NCI-H2196 (cell line): ENCODE data around the gene ZNF578.
"Not testable (repeated sequence)": the region's sequence is repeated elsewhere in the genome, so short reads cannot be mapped to it uniquely, and the experiment has no call there.

Experiments used
- DNase-seq: peaks from one replicate; lab custom pipeline; 2025; ENCODE audit not compliant: unreplicated experiment; lab: John Stamatoyannopoulos, UW

ZNF578 gene

DNA sequence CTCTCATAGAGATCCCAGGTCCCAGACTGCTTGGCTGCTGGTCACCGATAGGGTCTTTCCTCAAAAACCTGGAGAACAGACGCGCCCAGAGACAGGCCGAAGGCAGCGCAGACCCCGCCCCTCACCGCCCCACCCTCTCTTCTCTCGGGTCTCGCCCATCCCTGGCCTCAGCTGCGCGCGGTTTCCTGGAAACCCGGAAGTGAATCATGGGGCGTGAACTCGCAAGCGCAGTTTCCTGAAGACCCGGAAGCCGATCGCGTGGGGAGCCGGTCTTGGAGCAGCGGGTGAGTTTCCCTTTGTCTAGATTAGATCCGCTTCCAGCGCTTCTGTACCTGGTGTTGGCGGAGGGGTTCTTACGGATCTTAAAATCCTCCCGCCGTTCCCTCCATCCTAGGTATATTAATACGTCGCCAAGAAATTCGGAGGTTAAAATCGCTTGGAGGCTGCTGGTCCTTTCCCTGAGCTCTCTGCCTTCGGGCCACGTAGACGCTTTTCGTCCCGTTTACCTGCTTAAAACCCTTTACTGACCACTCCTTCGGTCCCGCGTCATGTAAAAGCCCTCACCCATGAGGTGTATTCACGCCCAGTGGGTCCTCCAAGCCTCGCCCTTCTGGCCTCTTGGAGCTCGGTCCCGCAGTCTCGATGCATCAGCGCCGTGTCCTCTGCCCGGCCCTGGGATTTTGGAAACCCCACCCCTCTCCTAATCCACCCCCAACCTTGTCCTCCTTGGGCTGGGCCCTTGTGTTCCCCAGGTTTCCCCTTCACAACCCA, at the start of gene ZNF578:
TSS of gene ZNF578 (plus strand) at position 230 of the 771 bp plus-strand sequence. CDS start 48,293 bp downstream, outside the sequence.
- no peak for DNase-seq

DNA sequence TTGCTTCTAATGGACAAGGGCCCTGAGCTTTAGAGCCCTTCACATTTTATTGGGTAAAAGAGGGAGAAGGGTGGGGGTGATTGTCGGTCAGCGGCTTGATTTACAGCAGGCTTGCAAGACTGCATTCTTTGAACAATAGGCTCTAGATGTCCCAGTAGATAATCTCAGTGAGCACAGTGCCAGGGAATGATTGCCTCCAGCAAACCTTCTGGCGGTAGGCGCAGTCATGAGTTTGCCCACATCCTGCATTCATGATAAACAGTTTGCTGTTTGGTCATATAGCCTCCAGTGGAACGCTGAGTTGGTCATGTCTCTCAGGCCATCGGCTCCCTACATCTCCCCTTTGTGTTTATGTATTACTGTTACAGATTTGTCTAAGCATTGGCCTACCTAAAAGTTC, 43.1 kb upstream of the ZNF578 start:
- no peak for DNase-seq

DNA sequence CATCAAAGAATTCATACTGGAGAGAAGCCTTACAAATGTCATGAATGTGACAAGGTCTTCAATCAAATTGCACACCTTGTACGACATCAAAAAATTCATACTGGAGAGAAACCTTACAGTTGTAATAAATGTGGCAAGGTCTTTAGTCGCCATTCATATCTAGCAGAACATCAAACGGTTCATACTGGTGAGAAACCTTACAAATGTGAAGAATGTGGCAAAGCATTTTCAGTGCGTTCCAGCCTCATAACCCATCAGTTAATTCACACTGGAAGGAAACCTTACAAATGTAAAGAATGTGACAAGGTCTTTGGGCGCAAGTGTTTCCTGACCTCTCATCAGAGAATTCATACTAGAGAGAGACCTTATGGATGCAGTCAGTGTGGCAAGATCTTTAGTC, 37.6 kb upstream of the ZNF578 start:
- DNase-seq = no peak

DNA sequence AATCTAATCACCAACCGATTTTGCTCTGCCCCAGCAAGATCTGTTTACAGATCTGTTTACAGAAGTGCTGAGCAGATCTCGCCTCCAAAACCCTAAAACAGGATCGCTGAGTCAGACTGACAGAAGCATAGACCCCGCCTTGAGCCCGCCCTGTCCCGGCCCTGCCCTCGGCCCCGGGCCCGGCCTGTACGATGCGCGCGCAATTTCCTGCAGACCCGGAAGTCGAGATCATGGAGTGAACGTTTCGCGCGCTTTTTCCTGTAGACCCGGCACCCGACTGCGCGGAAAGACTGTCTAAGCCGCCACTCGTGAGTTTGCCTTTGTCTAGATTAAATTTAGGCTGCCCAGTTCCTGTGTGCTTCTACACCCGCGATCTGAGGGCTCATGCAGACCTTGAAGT, 24.4 kb upstream of the ZNF578 start, which contains the start of gene ZNF534:
TSS of gene ZNF534 (plus strand) at position 212 of the 400 bp plus-strand sequence. CDS start 2,327 bp downstream, outside the sequence.
- DNase-seq = no peak

DNA sequence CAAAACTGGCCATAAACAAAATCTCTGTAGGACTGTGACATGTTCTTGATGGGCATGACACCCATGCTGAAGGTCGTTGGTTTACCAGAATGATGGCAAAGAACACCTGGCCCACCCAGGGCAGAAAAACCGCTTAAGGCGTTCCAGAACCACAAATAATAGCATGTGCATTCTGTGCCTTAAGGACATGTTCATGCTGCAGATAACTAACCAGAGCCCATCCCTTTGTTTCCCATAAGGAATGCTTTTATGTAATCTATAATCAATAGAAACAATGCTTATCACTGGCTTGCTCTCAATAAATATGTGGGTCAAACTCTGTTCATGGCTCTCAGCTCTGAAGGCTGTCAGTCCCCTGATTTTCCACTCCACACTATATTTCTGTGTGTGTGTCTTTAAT, 11.2 kb upstream of the ZNF578 start:
- DNase-seq = no peak

DNA sequence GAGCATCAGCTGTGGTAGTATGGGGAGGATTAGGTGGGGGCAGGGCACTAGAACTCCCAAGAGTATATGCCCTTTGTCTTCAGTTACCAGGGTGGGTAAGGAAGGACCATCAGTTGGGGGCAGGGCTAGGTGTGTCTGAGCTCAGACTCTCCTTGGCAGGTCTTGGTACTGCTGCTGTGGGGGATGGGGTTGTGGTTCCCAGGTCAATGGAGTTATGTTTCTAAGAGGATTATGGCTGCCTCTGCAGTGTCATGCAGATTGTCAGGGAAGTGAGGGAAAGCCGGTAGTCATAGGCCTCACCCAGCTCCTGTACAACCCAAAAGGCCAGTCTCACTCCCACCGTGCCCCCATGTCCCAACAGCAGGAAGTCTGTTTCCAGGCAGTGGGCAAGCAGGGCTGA, 8.8 kb upstream of the ZNF578 start:
- no peak for DNase-seq

DNA sequence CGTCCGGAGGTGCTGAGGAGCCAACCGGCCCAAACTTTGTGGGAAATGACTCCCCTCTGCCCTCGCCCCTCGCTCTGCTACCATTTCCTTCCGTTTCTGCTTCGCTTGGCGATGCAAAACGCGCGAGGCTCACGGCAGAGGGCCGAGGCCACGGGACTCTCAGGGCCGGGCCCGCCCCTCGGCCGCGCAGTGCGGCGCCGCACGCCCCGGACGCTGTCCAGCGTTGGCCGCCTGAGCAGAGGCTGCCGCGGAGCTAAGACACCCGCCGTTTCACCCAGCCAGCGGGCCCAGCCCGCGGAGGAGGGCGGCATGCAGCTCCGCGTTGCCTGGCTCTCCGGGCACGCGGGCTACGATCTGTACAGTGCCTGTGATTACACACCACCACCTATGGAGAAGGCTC, 2.1 kb upstream of the ZNF578 start:
- DNase-seq = no peak

DNA sequence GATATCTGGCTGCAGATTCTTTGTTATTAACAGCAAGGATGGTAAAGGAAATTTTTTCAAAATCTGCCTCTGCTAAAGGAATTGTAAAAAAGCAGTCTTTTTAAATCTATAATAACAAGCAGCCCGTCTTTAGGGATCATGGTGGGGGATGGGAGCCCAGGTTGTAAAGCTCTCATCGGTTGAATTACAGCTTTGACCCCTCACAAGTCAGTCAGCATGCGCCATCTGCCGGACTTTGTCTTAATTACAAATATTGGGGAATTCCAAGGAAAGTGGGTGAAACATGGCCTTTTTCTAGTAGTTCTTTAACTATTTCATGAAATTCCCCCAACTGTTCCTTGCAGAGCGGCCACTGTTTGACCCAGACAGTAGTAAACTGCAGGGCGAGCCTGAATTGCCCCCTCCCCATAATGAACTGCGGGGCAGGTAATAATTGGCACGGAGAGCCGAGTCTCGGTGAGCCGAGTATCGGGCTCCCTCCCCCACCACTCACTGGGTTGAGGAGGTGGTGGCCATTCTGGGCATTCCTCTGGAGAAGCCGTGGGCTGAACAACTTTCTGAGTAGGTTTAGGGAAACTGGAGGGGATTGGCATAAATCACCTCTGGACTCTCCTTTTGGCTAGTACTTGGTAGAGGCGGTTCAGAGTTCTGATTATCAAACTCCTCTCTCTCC, 11.6 kb downstream of the ZNF578 start:
- no peak for DNase-seq

DNA sequence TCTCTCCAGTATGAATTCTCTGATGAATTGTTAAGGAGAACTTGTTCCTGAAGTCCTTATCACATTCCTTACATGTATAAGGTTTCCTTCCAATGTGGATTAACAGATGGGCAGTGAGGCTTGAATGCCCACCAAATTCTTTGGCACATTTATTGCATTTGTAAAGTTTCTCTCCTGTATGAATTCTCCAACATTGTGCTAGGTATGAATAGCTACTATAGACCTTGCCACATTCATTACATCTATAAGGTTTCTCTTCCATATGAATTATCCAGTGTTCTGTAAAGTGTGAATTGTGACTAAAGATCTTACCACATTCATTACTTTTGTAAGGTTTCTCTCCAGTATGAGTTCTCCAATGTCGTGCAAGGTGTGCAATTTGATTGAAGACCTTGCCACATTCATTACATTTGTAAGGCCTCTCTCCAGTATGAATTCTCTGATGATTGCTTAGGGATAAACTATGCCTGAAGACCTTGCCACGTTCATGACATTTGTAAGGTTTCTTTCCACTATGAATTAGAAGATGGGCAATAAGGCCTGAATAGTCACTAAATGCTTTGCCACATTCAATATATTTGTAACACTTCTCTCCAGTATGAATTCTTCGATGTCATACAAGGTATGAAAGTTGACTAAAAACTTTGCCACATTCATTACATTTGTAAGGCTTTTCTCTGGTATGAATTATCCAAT, 20.4 kb downstream of the ZNF578 start:
- DNase-seq = no peak

DNA sequence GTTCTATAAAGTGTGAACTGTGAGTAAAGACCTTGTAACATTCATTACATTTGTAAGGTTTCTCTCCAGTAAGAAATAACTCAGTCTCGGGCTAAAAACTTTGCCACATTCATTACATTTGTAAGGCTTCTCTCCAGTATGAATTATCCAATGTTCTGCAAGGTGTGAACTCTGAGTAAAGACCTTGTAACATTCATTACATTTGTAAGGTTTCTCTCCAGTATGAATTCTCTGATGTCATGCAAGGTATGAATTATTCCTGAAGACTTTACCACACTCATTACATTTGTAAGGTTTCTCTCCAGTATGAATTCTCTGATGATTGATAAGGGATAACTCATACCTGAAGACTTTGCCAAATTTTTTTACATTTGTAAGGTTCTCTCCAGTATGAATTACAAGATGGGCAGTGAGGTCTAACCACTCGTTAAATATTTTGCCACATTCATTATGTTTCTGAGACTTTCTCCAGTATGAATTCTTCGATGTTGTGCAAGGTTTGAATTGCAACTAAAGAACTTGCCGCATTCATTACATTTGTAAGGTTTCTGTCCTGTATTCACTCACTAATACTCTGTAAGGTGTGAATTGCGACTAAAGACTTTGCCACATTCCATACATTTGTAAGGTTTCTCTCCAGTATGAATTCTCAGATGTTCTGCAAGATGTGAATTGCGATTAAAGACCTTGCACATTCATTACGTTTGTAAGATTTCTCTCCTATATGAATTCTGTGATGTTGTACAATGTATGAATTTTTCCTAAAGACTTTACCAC, 21.2 kb downstream of the ZNF578 start:
- DNase-seq = no peak

DNA sequence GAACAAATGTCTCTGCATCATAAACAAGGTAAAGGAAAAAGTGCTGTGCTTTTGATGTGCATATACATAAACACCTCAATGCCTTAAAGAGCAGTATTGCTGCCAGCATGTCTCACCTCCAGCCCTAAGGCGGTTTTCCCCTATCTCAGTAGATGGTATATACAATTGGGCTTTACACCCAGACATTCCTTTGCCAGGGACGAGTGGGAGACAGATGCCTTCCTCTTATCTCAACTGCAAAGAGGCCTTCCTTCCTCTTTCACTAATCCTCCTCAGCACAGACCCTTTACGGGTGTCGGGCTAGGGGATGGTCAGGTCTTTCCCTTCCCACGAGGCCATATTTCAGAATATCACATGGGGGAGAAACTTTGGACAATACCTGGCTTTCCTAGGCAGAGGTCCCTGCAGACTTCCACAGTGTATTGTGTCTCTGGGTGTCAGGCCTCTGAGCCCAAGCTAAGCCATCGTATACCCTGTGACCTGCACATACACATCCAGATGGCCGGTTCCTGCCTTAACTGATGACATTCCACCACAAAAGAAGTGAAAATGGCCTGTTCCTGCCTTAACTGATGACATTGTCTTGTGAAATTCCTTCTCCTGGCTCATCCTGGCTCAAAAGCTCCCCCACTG, 30.9 kb downstream of the ZNF578 start:
- DNase-seq = not testable (repeated sequence)

DNA sequence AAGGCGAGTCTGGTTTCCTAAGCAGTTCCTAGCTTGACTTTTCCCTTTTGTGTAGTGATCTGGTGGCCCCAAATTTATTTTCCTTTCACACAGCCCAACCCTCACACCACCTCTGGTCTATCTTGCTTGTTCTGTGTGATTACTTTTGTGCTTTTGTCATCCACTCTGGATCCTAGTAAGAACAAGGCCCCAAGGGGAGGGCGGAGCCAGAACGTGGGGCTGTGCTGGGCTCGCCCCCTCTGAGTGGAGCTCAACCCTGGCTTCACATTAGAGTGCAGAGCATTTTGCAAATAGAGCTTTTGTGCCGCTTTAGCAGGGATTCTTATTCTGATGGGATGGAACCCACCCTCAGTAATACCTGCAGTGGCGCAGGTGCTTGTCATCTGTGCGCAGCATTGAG, 31.7 kb downstream of the ZNF578 start:
- DNase-seq = not testable (repeated sequence)

DNA sequence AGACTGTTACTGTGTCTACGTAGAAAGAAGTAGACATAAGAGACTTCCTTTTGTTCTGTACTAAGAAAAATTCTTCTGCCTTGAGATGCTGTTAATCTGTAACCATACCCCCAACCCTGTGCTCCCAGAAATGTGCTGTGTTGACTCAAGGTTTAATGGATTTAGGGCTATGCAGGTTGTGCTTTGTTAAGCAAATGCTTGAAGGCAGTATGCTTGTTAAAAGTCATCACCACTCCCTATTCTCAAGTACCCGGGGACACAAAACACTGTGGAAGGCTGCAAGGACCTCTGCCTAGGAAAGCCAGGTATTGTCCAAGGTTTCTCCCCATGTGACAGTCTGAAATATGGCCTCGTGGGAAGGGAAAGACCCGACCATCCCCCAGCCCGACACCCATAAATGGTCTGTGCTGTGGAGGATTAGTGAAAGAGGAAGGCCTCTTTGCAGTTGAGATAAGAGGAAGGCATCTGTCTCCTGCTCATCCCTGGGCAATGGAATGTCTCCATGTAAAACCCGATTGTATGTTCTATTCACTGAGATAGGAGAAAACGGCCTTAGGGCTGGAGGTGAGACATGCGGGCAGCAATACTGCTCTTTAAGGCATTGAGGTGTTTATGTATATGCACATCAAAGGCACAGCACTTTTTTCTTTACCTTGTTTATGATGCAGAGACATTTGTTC, 32.3 kb downstream of the ZNF578 start:
- not testable (repeated sequence) for DNase-seq

DNA sequence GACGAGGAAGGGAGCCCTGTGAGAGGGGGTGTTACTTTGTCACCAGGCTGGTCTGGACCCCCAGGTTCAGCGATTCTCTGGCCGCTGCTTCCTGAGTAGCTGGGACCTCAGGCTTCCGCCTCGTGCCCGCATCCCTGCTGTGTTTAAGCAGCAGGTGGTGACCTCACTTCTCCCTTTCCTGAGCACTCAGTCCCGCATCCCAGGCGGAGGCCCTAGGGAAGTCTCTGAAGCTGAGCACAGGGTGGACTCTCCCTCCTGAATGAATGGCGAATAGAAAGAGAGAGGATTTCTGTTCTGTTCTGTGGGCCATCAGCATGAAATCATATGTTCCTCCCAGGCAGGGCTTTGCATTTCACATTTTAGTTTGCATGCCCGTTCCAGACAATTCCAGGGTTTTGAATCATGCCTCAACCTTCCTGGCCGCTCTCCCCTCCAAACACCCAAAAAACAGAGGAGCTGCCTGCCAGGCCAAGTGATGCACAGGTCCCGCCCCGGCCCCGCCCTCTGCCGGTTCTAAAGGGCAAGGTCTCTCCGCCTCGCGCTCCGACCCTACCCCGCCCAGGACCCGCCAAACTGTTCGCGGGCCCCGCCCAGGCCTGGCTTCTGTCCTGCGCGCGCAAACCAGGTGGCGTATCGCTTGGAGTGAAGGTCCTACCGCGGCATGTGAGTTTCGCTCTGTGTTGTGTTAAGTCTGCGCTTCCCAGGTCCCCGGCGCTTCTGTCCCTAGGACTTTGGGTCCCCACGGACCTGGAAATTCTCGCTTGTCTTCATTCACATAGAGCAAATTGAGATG, 39.0 kb downstream of the ZNF578 start:
- DNase-seq = no peak

DNA sequence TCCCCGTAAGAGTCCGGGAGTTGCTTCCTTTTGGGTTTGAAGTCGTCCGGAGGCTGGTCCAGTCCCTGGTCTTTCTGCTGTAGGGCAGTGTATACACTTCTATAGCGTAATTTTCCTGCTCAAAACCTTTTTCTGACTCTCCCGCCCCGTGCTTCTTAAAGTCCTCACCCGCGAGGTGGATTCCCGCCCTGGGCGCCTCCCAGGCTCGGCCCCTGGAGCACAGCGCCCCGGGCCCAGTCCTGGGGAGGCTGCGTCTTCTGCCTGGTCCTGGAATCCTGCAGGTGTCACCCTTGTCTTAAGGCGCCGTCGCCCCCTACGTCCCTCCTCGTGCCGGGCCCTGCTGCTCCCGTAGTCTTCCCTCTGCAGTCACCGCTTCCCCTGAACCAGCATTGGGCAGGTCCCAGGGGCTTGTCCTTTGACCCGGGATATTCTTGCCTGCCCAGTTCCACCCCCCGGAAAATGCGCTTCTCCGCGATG, 39.7 kb downstream of the ZNF578 start:
- DNase-seq = no peak

DNA sequence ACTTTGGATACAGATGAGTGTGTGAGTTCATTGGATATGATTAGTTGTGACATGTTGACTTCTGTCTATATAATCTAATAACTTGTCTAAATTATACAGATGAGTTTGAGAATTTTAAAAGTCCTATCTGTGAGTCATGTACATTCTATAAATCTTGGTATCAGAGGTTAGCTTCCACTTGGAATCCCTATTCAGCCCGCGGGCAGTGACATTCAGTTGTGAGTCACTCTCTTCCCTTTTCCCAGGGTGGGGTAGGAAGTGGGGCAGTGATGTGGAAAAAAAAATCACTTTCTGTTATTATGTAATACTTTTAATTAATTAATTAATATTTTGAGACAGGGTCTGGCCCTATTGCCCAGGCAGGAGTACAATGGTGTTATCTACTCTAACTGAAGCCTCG, 41.2 kb downstream of the ZNF578 start:
- no peak for DNase-seq

DNA sequence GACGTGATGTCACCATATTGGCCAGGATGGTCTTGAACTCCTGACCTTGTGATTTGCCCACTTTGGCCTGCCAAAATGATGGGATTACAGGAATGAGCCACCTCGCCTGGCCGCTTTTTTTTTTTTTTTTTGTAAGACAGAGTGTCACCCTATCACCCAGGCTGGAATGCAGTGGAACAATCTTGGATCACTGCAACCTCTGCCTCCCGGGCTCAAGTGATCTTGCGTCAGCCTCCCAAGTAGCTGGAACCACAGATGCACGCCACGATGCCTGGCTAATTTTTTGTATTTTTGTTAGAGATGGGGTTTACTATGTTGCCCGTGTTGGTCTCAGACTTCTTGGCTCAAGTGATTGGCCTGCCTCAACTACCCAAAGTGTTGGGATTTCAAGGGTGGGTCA, 45.2 kb downstream of the ZNF578 start:
- DNase-seq = no peak

DNA sequence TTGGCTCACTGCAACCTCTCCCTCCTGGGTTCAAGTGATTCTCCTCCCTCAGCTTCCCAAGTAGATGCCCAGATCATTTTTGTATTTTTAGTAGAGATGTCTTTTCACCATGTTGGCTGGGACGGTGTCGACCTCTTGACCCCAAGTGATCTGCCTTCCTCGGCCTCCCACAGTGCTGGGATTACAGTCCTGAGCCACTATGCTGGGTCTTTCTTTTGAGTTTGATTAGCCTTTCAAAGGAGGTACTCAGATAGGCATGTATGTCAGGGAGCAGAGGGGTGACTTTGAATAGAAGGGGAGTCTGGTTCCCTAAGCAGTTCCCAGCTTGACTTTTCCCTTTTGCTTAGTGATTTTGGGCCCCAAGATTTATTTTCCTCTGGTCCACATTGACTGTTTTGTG, 47.1 kb downstream of the ZNF578 start:
- DNase-seq = not testable (repeated sequence)

DNA sequence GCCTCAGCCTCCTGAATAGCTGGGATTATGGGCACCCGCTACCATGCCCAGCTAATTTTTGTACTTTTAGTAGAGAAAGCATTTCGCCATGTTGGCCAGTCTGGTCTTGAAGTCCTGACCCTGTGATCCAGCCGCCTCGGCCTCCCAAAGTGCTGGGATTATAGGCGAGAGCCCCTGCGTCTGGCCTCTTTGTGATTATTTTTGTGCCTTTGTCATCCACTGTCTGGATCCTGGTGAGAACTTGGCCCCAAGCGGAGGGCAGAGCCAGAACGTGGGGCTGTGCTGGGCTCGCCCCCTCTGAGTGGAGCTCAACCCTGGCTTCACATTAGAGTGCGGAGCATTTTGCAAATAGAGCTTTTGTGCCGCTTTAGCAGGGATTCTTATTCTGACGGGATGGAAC, 47.6 kb downstream of the ZNF578 start:
- DNase-seq = not testable (repeated sequence)
